MCF 10A (cell line): ENCODE measurements around the gene ARMH3. TPM values are rescaled to one million over a fixed set of nuclear protein-coding genes. Genes with fewer than 3 reads are reported as not detected.

Experiments used
- BruUV-seq: library from RNA; stranded (reverse); fragments of 400-500 nt; replicated peaks from 2 replicates; lab custom pipeline; 2021; lab: Mats Ljungman, UMichigan
- CTCF ChIA-PET: fragments of 300-600 bp; sonication (Branson Sonifier 250); formaldehyde crosslinking; extraction: SDS; loops from one replicate; lab custom pipeline; 2021; ENCODE audit warnings: antibody characterized with exemption, inconsistent platforms; lab: Yijun Ruan, JAX
- POLR2A ChIA-PET: fragments of 300-600, 350-650 bp; sonication (Branson Sonifier 250); formaldehyde crosslinking; extraction: SDS; loops from one replicate; lab custom pipeline; 2020; ENCODE audit warnings: antibody characterized with exemption, inconsistent platforms; lab: Yijun Ruan, JAX
- DNase-seq: peaks from one replicate; pipeline ENCODE4 v3.0.0-alpha.2; 2018; ENCODE audit not compliant: unreplicated experiment
- H3K27ac Mint-ChIP-seq: one replicate; pipeline ENCODE4 v1.8.0; 2022; ENCODE audit warnings: mild to moderate bottlenecking, low read depth, mixed read lengths; ENCODE audit not compliant: unreplicated experiment
- H3K27me3 Mint-ChIP-seq: one replicate; pipeline ENCODE4 v1.8.0; 2022; ENCODE audit warnings: mixed read lengths; ENCODE audit not compliant: insufficient read depth, unreplicated experiment
- H3K36me3 Mint-ChIP-seq: one replicate; pipeline ENCODE4 v1.8.0; 2022; ENCODE audit warnings: mild to moderate bottlenecking, moderate library complexity, mixed read lengths; ENCODE audit not compliant: insufficient read depth, unreplicated experiment
- H3K4me1 Mint-ChIP-seq: one replicate; pipeline ENCODE4 v1.8.0; 2022; ENCODE audit warnings: mixed read lengths; ENCODE audit not compliant: insufficient read depth, unreplicated experiment
- H3K4me3 Mint-ChIP-seq: one replicate; pipeline ENCODE4 v1.8.0; 2022; ENCODE audit warnings: mild to moderate bottlenecking, moderate library complexity, mixed read lengths; ENCODE audit not compliant: unreplicated experiment
- H3K9me3 Mint-ChIP-seq: one replicate; pipeline ENCODE4 v1.8.0; 2022; ENCODE audit warnings: mixed read lengths; ENCODE audit not compliant: unreplicated experiment
- intact Hi-C: fragments of 100-400 bp; cut with micrococcal nuclease; formaldehyde crosslinking; loops from 2 replicates; pipeline ENCODE4 v1.14.1; 2022
- total RNA-seq: library from RNA; stranded (reverse); gene quantifications from 2 replicates; pipeline ENCODE4 v1.2.3, GENCODE V29; 2022
- TF ChIP-seq, protein P1 (sequence below): fragments of 200-600 bp; IDR thresholded peaks from one replicate; pipeline ENCODE4 v1.8.0; 2022; ENCODE audit warnings: antibody characterized with exemption, mild to moderate bottlenecking; ENCODE audit not compliant: unreplicated experiment

Gene ARMH3
- total RNA-seq, 1 experiment from 2014 or later, result 17.6 TPM

- CTCF ChIA-PET, result interaction anchor here (0.7 to 1.2 kb wide), 3 partner anchors 9 to 166 kb away, joined by 3 read pairs; no protein-coding TSS in a partner anchor
- H3K27me3 Mint-ChIP-seq, result no peaks in the 10 kb centered on the region
Measured at GRCh38 chr10:102001435-102002068, 54.4 kb downstream of the ARMH3 start.

DNA sequence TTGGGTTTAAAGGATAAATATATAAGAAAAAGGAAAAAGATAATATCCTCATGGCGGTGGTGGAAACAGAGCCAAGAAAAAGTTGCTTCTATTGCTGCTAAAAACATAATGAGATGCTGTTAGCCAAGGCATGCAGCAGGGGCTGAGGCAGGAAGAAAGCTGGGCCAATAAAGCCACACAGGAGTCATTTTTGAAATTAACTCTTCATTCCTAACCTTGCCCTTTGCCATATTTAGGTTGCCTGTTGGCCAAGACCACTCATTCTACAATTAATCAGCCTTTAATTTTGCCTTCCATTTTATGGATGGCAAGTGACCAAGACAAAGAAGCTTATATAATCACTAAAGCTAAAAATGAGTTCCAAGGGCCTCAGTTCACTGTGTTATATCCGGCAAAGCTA, 58.2 kb downstream of the ARMH3 start:
- H3K27me3 Mint-ChIP-seq, result no peaks in the 10 kb centered on the region
- peaks cover 8% of the 10 kb centered on the region for H3K4me1 Mint-ChIP-seq
- no peak overlapping the region for H3K4me3 Mint-ChIP-seq
- DNase-seq, result no peak
- intact Hi-C loops, result no loop called here
- ChIA-PET POLR2A (interaction anchor here (0.5 to 1.0 kb wide), 4 partner anchors 22 to 246 kb away, joined by 3 read pairs; no protein-coding TSS in a partner anchor), CTCF (interaction anchor here (1.0 to 1.7 kb wide), 7 partner anchors 11 to 163 kb away, joined by 3 to 5 read pairs (median 4); no protein-coding TSS in a partner anchor)
- H3K27ac Mint-ChIP-seq, result no peak overlapping the region
- no TSS peak for BruUV-seq
- TF ChIP-seq, protein P1, sequence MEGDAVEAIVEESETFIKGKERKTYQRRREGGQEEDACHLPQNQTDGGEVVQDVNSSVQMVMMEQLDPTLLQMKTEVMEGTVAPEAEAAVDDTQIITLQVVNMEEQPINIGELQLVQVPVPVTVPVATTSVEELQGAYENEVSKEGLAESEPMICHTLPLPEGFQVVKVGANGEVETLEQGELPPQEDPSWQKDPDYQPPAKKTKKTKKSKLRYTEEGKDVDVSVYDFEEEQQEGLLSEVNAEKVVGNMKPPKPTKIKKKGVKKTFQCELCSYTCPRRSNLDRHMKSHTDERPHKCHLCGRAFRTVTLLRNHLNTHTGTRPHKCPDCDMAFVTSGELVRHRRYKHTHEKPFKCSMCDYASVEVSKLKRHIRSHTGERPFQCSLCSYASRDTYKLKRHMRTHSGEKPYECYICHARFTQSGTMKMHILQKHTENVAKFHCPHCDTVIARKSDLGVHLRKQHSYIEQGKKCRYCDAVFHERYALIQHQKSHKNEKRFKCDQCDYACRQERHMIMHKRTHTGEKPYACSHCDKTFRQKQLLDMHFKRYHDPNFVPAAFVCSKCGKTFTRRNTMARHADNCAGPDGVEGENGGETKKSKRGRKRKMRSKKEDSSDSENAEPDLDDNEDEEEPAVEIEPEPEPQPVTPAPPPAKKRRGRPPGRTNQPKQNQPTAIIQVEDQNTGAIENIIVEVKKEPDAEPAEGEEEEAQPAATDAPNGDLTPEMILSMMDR, result no peak
- no peaks in the 10 kb centered on the region for H3K9me3 Mint-ChIP-seq
- peaks cover 60% of the 10 kb centered on the region for H3K36me3 Mint-ChIP-seq

More at GRCh38 chr10:102001435-102002068, 54.4 kb downstream of the ARMH3 start:
- TF ChIP-seq, protein P1, result no peak
- Mint-ChIP-seq H3K36me3 (peaks cover 56% of the 10 kb centered on the region), H3K9me3 (no peaks in the 10 kb centered on the region), H3K27ac (no peak overlapping the region), H3K4me3 (no peak overlapping the region), H3K4me1 (peaks cover 14% of the 10 kb centered on the region)
- DNase-seq, result no peak
- intact Hi-C loops, result no loop called here
- no TSS peak for BruUV-seq
- POLR2A ChIA-PET, result no interaction called here

DNA sequence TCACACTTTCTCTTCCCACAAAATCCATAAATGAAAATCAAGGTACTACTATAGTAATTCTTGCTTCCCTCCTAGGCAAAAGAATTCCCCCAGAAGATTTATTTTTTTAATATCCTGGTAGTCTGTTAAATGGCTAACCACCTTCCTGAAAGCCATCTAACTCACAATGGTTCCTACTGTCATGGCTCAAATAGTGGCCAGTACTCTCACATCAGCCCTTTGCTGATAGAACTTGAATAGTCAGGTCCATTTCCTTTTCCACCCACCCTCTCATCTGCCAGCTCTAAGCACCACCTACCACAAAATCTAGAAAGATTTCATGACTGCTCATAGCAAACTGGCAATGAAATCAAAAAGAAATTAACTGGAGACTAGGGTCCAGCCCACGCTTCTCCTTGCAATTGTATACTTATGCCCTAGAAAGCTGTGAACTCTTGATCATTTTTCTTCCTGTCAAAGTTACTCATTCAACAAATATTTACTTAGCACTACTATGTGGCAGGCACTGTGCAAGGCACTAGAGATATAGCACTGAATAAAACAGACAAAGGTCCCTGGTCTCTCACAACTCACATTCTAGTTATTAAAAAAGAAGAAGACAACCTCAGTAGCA, 60.4 kb downstream of the ARMH3 start:
- TF ChIP-seq, protein P1, result no peak
- DNase-seq, result peak; percentile 14
- H3K27me3 Mint-ChIP-seq, result no peaks in the 10 kb centered on the region
- BruUV-seq, result no TSS peak
- H3K36me3 Mint-ChIP-seq, result peaks cover 72% of the 10 kb centered on the region
- ChIA-PET POLR2A (interaction anchor here (0.8 kb wide), 1 partner anchor 14 kb away, joined by 3 read pairs; no protein-coding TSS in a partner anchor), CTCF (interaction anchor here (0.6 to 1.8 kb wide), 3 partner anchors 15 to 157 kb away, joined by 3 to 6 read pairs (median 4); no protein-coding TSS in a partner anchor)
- intact Hi-C loops, result no loop called here
- peaks cover 8% of the 10 kb centered on the region for H3K4me1 Mint-ChIP-seq
- H3K4me3 Mint-ChIP-seq, result no peak overlapping the region
- no peaks in the 10 kb centered on the region for H3K9me3 Mint-ChIP-seq
- no peak overlapping the region for H3K27ac Mint-ChIP-seq

- ChIA-PET CTCF (interaction anchor here (0.7 kb wide), 1 partner anchor 105 kb away, joined by 5 read pairs; no protein-coding TSS in a partner anchor), POLR2A (no interaction called here)
- no TSS peak for BruUV-seq
- TF ChIP-seq, protein P1, result no peak
- Mint-ChIP-seq H3K36me3 (peaks cover 82% of the 10 kb centered on the region), H3K4me3 (no peak overlapping the region), H3K9me3 (no peaks in the 10 kb centered on the region), H3K27me3 (no peaks in the 10 kb centered on the region), H3K4me1 (peaks cover 8% of the 10 kb centered on the region), H3K27ac (peak overlapping the region; percentile 31)
- intact Hi-C loops, result no loop called here
- DNase-seq, result no peak
Measured at GRCh38 chr10:101993651-101994200, 62.2 kb downstream of the ARMH3 start.
